Fibroblast of skin of right quadriceps (primary cell): ENCODE data around the gene MET.
"Not testable (repeated sequence)": the region's sequence is repeated elsewhere in the genome, so short reads cannot be mapped to it uniquely, and the experiment has no call there.

ENCODE experiments used
- DNase-seq: peaks from one replicate; pipeline ENCODE4 v3.0.0-alpha.2; 2013

MET gene

GRCh38 chr7:116698930-116699721, 27.1 kb downstream of the MET start:
- no peak for DNase-seq

GRCh38 chr7:116699722-116700120, 27.7 kb downstream of the MET start:
- DNase-seq, result no peak

- DNase-seq, result no peak
These were observed 30.2 kb downstream of the MET start for GRCh38 chr7:116702046-116702785.

GRCh38 chr7:116704650-116705228, 32.7 kb downstream of the MET start:
- no peak for DNase-seq

GRCh38 chr7:116705419-116705818, 33.4 kb downstream of the MET start:
- no peak for DNase-seq

- peak; percentile 40 for DNase-seq
These were observed 34.7 kb downstream of the MET start for GRCh38 chr7:116706668-116707126.

- no peak for DNase-seq
These were observed 35.3 kb downstream of the MET start for GRCh38 chr7:116707289-116707688.

- peak; percentile 69 for DNase-seq
These were observed 36.3 kb downstream of the MET start for GRCh38 chr7:116708248-116708647.

- no peak for DNase-seq
These were observed 36.9 kb downstream of the MET start for GRCh38 chr7:116708861-116709260.

- no peak for DNase-seq
These were observed 37.3 kb downstream of the MET start for GRCh38 chr7:116709336-116709735.

GRCh38 chr7:116710764-116711452, 38.9 kb downstream of the MET start:
- DNase-seq, result no peak

- DNase-seq, result no peak
These were observed 39.8 kb downstream of the MET start for GRCh38 chr7:116711790-116712189.

GRCh38 chr7:116713500-116713899, 41.5 kb downstream of the MET start:
- no peak for DNase-seq

GRCh38 chr7:116713918-116714317, 41.9 kb downstream of the MET start:
- DNase-seq, result peak; percentile 90

GRCh38 chr7:116715077-116715476, 43.1 kb downstream of the MET start:
- DNase-seq, result peak; percentile 49

GRCh38 chr7:116717137-116717536, 45.1 kb downstream of the MET start:
- no peak for DNase-seq

GRCh38 chr7:116723959-116724529, 52.0 kb downstream of the MET start:
- DNase-seq, result not testable (repeated sequence)

GRCh38 chr7:116724560-116725231, 52.7 kb downstream of the MET start:
- DNase-seq, result no peak

GRCh38 chr7:116726149-116726548, 54.2 kb downstream of the MET start:
- no peak for DNase-seq

GRCh38 chr7:116726713-116727431, 54.9 kb downstream of the MET start:
- DNase-seq, result no peak

- no peak for DNase-seq
These were observed 55.5 kb downstream of the MET start for GRCh38 chr7:116727432-116728009.
